H1 (cell line): ENCODE data around the gene STEAP3. TPM values are rescaled to one million over a fixed set of nuclear protein-coding genes. Genes with fewer than 3 reads are reported as not detected.

Experiments
- CHD2 ChIP-seq: IDR thresholded peaks from 2 replicates; pipeline ENCODE4 v1.6.1; 2012; ENCODE audit warnings: low read length, improper control_type of control experiment
- E2F6 ChIP-seq: IDR thresholded peaks from 2 replicates; pipeline ENCODE4 v1.6.1; 2012; ENCODE audit warnings: inconsistent platforms
- EZH2 ChIP-seq: fragments of 200-600 bp; sonication (generic); IDR thresholded peaks from 2 replicates; pipeline ENCODE4 v1.7.1; 2012; ENCODE audit warnings: low read depth, mild to moderate bottlenecking, moderate library complexity, low read length, inconsistent platforms; ENCODE audit not compliant: severe bottlenecking
- GABPA ChIP-seq: IDR thresholded peaks from 2 replicates; pipeline ENCODE4 v1.6.1; 2011; ENCODE audit warnings: mild to moderate bottlenecking, low read length, moderate library complexity, borderline replicate concordance; ENCODE audit not compliant: insufficient read depth
- GTF2F1 ChIP-seq: IDR thresholded peaks from 2 replicates; pipeline ENCODE4 v1.6.1; 2012; ENCODE audit warnings: low read depth, low read length, improper control_type of control experiment, borderline replicate concordance
- MAX ChIP-seq: IDR thresholded peaks from 2 replicates; pipeline ENCODE4 v1.6.1; 2012; ENCODE audit warnings: inconsistent platforms
- PHF8 ChIP-seq: fragments of 200-600 bp; sonication (generic); conservative IDR thresholded peaks from 2 replicates; pipeline ENCODE4 v1.7.1; 2012; ENCODE audit warnings: low read depth, mild to moderate bottlenecking, inconsistent platforms, low read length, moderate library complexity
- POLR2A ChIP-seq, 2 experiments: IDR thresholded peaks; 1 replicate in 1 of 2; 2 replicates in 1 of 2; pipeline ENCODE4 v1.6.1; 2011; ENCODE audit warnings: low read depth in 2 of 2, low read length in 2 of 2, mild to moderate bottlenecking in 2 of 2; ENCODE audit errors: control extremely low read depth in 1 of 2
- RBBP5 ChIP-seq: IDR thresholded peaks from 2 replicates; pipeline ENCODE4 v1.7.1; 2012; ENCODE audit warnings: low read depth, mild to moderate bottlenecking, inconsistent platforms, low read length, moderate library complexity, borderline replicate concordance
- SIN3A ChIP-seq, 2 experiments: IDR thresholded peaks in 1 of 2; conservative IDR thresholded peaks in 1 of 2; 2 replicates each; pipeline ENCODE4 v1.6.1; 2011 to 2012; ENCODE audit warnings: low read length in 2 of 2, improper control_type of control experiment in 1 of 2, low read depth in 1 of 2, mild to moderate bottlenecking in 1 of 2
- TBP ChIP-seq: IDR thresholded peaks from 2 replicates; pipeline ENCODE4 v1.6.1; 2011; ENCODE audit warnings: low read depth, low read length, improper control_type of control experiment
- ZNF274 ChIP-seq: IDR thresholded peaks from 2 replicates; pipeline ENCODE4 v1.7.0; 2012; ENCODE audit warnings: low read length, borderline replicate concordance; ENCODE audit errors: extremely low read depth
- polyA plus RNA-seq, 7 experiments: library from polyadenylated mRNA; depleted of rRNA in 3 of 7; stranded (reverse) in 5 of 7; unstranded in 2 of 7; fragments of >200 nt in 5 of 7; fragments of 200-250 nt in 2 of 7; gene quantifications; 1 replicate in 5 of 7; 2 replicates in 1 of 7; 4 replicates in 1 of 7; pipeline versions ENCODE4 v1.2.1 to v1.2.3, GENCODE V29; 2011 to 2013; ENCODE audit warnings: missing spikeins in 2 of 7, mixed read lengths in 2 of 7
- total RNA-seq: library from RNA; stranded (reverse); fragmentation: NEBNext Ultra II Directional; extraction: Animal tissue kit (Norgen Biotek cat#: 25700); gene quantifications from 2 replicates; pipeline ENCODE4 v1.2.1, GENCODE V29; 2021

STEAP3 gene
- total and polyA plus RNA-seq, 2 of the 8 experiments (the other 6 are each of a cell fraction or from before 2014, with no cell fraction given): 21.7 to 27.9 TPM

GRCh38 chr2:119223521-119224390 lies at the start of gene STEAP3 (continued):
- TF ChIP-seq CHD2: no peak
- TF ChIP-seq MAX: peak; percentile 87
- no peak for TF ChIP-seq GTF2F1
- no peak for TF ChIP-seq ZNF274
- TF ChIP-seq POLR2A (IDR thresholded peaks at IDR 0.05; ENCODE audit: control extremely low read depth in 1 of 2, low read depth in 2 of 2, low read length in 2 of 2): peak in 1 of 2 experiments; percentile 45; a peak in 1 of 3 replicates
- peak; percentile 37; the same call in 1 of the 2 replicates for TF ChIP-seq GABPA
- peak; percentile 34; the same call in 1 of the 2 replicates for TF ChIP-seq TBP
- 0 out of 4 replicates have a peak, but pooled peaks of 1 of the 2 experiments have one; percentile 20 for TF ChIP-seq SIN3A (conservative IDR thresholded peaks at IDR 0.05 in 1 of 2, IDR thresholded peaks at IDR 0.05 in 1 of 2; ENCODE audit: low read depth in 1 of 2, low read length in 2 of 2)
- TF ChIP-seq E2F6: peak; percentile 51
- peak; percentile 31 for TF ChIP-seq EZH2
- peak; percentile 60; the same call in 1 of the 2 replicates for TF ChIP-seq PHF8
- TF ChIP-seq RBBP5: peak; percentile 47; the same call in 1 of the 2 replicates
